Right cardiac atrium (tissue), 5 donors: ENCODE measurements around the gene TBC1D22A. TPM values are rescaled to one million over a fixed set of nuclear protein-coding genes. Genes with fewer than 3 reads are reported as not detected.

Experiments used
- ATAC-seq, 2 donors: fragments of 200-7000 bp; cut with Tn5 transposase; one replicate each; pipeline versions ENCODE4 v1.8.0 to v1.9.1; 2020; ENCODE audit warnings: moderate library complexity in 2 of 2, mild to moderate bottlenecking in 1 of 2
- DNase-seq, 3 donors: peaks; one replicate each; pipeline ENCODE4 v3.0.0-alpha.2; 2020
- H3K27ac ChIP-seq: one replicate; pipeline ENCODE4 v1.5.1; 2013; ENCODE audit warnings: mild to moderate bottlenecking, low read length, control low read depth, moderate library complexity
- H3K27me3 ChIP-seq: one replicate; pipeline ENCODE4 v1.6.1; 2013; ENCODE audit not compliant: control insufficient read depth, insufficient read depth
- H3K4me1 ChIP-seq: one replicate; pipeline ENCODE4 v1.6.1; 2013; ENCODE audit warnings: low read length; ENCODE audit not compliant: control insufficient read depth, insufficient read depth
- H3K4me3 ChIP-seq: one replicate; pipeline ENCODE4 v1.5.1; 2013; ENCODE audit warnings: low read length, control low read depth
- H3K9me3 ChIP-seq: one replicate; pipeline ENCODE4 v1.6.1; 2013; ENCODE audit warnings: low read length; ENCODE audit not compliant: control insufficient read depth
- WGBS: extraction: QIAGEN DNeasy Blood & Tissue Kit; methylation state at CpG from one replicate; pipeline ENCODE4 v1.1.7; 2013; 5-methylcytosine and 5-hydroxymethylcytosine counted together
- intact Hi-C, 4 donors: fragments of 100-400 bp; cut with DNase I; formaldehyde crosslinking; loops; one replicate each; pipeline versions ENCODE4 v1.11.0 to v1.14.0; 2022 to 2023
- polyA plus RNA-seq: library from polyadenylated mRNA; stranded (reverse); fragments of 200-250 nt; gene quantifications from one replicate; pipeline ENCODE4 v1.2.3, GENCODE V29; 2013
- total RNA-seq, 4 donors: library from RNA; stranded (reverse); fragmentation: NEBNext Ultra II Directional; extraction: Animal tissue kit (Norgen Biotek cat#: 25700); gene quantifications; one replicate each; pipeline ENCODE4 v1.2.1, GENCODE V29; 2021
- donor health status: healthy with polysubstance abuse.
- donor health status: DM: no; HTN: yes; CAD: no.
- donor health status: DM: no; HTN: no; CAD: no.
- donor health status: DM: no; HTN: yes; CAD: no; lungs with severe emphysema.
- donor health status: DM: yes; HTN: yes; CAD: no.

The TBC1D22A gene
- total and polyA plus RNA-seq, 5 donors: 12.0 to 17.3 (median 15.7) TPM

DNA sequence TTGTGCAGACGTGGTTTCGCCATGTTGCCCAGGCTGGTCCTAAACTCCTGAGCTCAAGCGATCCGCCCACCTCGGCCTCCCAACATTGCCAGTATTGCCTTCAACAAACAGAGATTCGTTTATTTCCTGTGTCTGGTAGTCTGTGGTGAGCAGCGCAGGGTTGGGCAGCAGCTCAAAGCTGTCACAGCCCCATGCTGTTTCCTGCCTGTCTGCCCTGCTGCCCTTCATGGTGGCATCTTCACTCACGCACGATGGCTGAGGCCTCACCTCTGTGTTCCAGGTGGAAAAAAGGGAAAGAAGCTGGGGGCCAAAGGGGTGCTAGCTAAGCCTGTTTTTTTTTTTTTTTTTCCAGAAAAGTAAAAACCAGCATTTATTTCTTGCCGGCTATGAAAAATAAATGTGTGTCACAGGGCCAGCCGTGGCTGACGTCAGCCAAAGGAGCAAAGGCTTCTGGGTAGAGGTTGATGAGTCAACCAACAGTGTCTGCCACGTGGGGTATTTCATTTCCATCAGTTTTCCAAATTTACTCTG lies 28.8 kb downstream of the TBC1D22A start:
- Histone ChIP-seq H3K27ac (peak overlapping the region; percentile 30), H3K4me3 (no peak overlapping the region), H3K27me3 (no peaks in the 10 kb centered on the region), H3K9me3 (no peaks in the 10 kb centered on the region), H3K4me1 (peaks cover 2% of the 10 kb centered on the region)
- peak; percentile 52 for ATAC-seq
- intact Hi-C loops: no loop called here
- DNase-seq: peak in 2 of 3 donors; percentile 62 to 78
- 51% methylated on average over 13 of the region's 13 CpGs for WGBS

DNA sequence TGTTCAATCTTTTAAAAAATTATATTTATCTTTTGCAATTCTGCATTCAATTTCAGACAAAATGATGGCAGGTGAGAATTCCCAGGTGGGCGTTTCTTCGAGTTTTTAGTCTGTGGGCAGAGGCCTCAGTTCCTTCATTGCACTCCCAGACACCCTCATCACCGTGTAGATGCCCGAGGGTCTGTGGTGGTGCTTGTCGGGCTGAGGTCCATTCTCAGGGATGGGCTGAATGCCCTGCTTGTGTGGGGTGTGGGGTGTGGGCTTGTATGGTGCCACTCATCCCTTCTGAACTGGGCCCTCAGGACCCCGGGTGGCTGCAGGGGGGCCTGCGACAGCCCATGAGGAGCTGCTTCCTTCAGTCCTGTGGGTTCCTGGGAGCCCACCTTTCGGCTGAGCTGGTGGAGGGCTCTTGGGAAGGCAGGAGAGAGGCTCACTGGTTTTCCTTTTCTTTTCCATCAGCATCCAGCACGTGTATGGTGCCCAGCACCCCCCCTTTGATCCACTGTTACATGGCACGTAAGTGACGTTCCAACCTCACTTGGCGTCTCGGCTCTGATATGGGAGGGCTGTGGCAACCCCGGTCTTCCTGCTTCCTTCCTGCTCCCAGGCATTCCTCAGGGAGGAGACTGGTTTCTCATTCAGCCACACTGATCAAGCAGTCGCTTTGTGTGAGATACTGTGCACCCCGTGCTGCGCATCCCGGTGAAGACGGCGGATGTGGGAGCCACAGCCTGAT lies 29.8 kb downstream of the TBC1D22A start:
- no peaks in the 10 kb centered on the region for H3K27me3 ChIP-seq
- intact Hi-C loops: no loop called here
- no peak overlapping the region for H3K4me3 ChIP-seq
- no peaks in the 10 kb centered on the region for H3K9me3 ChIP-seq
- ATAC-seq (peak; percentile 38 to 65), DNase-seq (peak in 1 of 3 donors; percentile 68)
- peaks cover 2% of the 10 kb centered on the region for H3K4me1 ChIP-seq
- WGBS: 79% methylated on average over 20 of the region's 20 CpGs
- H3K27ac ChIP-seq: no peak overlapping the region

DNA sequence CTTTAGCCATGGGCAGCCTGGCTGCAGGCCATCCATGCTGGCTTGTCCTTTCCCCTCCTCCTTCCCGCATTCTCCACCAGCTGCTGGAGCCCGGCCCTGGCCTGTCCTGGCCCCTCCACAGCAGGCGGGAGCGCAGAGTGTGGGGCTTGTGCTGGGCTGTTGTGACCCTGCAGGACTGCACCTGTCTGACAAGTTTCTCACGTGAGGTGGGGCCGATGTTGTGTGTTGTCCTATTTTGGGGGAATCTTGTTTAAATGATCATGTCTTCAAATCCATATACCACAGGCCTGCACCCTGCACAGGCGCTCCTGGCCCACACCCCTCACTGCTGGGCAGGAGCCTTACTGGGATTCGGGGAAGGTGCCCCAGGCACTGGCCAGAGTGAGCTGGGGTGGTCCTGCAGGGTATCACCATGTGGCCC lies 30.4 kb downstream of the TBC1D22A start:
- ATAC-seq (peak; percentile 8 to 16), DNase-seq (peak in 1 of 3 donors; percentile 56)
- Histone ChIP-seq H3K4me1 (peaks cover 2% of the 10 kb centered on the region), H3K27ac (no peak overlapping the region), H3K9me3 (no peaks in the 10 kb centered on the region), H3K4me3 (no peak overlapping the region), H3K27me3 (no peaks in the 10 kb centered on the region)
- WGBS: 80% methylated on average over 8 of the region's 8 CpGs
- intact Hi-C loops: no loop called here

DNA sequence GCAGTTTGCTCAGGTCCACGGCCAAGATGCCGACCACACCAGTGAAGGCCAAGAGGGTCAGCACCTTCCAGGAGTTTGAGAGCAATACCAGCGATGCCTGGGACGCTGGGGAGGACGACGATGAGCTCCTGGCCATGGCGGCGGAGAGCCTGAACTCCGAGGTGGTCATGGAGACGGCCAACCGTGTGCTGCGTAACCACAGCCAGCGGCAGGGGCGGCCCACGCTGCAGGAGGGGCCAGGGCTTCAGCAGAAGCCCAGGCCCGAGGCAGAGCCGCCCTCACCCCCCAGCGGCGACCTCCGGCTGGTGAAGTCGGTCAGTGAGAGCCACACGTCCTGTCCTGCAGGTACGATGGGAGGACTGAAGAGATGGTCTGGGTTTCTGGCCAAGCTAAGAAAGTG lies 31.0 kb downstream of the TBC1D22A start:
- ATAC-seq (no peak), DNase-seq (peak in 1 of 3 donors; percentile 40)
- no peak overlapping the region for H3K4me3 ChIP-seq
- WGBS: 96% methylated on average over 23 of the region's 23 CpGs
- H3K9me3 ChIP-seq: no peaks in the 10 kb centered on the region
- H3K27me3 ChIP-seq: no peaks in the 10 kb centered on the region
- H3K27ac ChIP-seq: no peak overlapping the region
- intact Hi-C loops: no loop called here
- H3K4me1 ChIP-seq: peaks cover 2% of the 10 kb centered on the region

GRCh38 chr22:46794067-46794466 lies 31.6 kb downstream of the TBC1D22A start:
- no peaks in the 10 kb centered on the region for H3K27me3 ChIP-seq
- DNase-seq: no peak
- no peak overlapping the region for H3K4me3 ChIP-seq
- WGBS: 93% methylated on average over 12 of the region's 12 CpGs
- no peak overlapping the region for H3K27ac ChIP-seq
- no peak for ATAC-seq
- H3K4me1 ChIP-seq: peaks cover 2% of the 10 kb centered on the region
- H3K9me3 ChIP-seq: no peaks in the 10 kb centered on the region
- intact Hi-C loops: no loop called here

- peak in 1 of 3 donors; percentile 36 for DNase-seq
- 95% methylated on average over 12 of the region's 12 CpGs for WGBS
- Histone ChIP-seq H3K9me3 (no peaks in the 10 kb centered on the region), H3K27me3 (no peaks in the 10 kb centered on the region), H3K4me1 (peaks cover 2% of the 10 kb centered on the region), H3K27ac (no peak overlapping the region), H3K4me3 (no peak overlapping the region)
- intact Hi-C loops: no loop called here
- no peak for ATAC-seq
Observed at GRCh38 chr22:46794491-46794890, 32.0 kb downstream of the TBC1D22A start.

DNA sequence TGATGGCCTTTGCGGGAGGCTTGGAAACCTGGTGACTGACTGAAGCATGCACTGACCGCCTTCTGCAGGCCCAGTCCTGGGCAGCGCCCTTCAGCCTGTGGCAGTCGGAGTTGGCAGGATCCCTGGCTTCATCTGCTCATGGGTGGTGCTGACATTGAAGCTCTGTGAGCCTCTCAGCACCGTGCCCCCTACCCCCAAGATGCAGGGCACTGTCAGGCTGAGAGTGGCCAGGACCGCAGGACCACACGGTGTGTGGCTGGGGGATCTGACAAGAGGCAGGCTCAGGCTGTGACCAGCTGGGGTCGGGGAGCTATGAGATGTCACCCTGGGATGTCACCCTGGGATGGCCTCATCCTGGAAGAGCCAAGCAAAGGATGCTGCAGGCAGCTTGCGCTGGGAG lies 32.7 kb downstream of the TBC1D22A start:
- no peak for ATAC-seq
- WGBS: 88% methylated on average over 9 of the region's 9 CpGs
- peaks cover 2% of the 10 kb centered on the region for H3K4me1 ChIP-seq
- H3K9me3 ChIP-seq: no peaks in the 10 kb centered on the region
- intact Hi-C loops: no loop called here
- no peak overlapping the region for H3K4me3 ChIP-seq
- H3K27me3 ChIP-seq: no peaks in the 10 kb centered on the region
- DNase-seq: peak in 1 of 3 donors; percentile 39
- H3K27ac ChIP-seq: no peak overlapping the region

DNA sequence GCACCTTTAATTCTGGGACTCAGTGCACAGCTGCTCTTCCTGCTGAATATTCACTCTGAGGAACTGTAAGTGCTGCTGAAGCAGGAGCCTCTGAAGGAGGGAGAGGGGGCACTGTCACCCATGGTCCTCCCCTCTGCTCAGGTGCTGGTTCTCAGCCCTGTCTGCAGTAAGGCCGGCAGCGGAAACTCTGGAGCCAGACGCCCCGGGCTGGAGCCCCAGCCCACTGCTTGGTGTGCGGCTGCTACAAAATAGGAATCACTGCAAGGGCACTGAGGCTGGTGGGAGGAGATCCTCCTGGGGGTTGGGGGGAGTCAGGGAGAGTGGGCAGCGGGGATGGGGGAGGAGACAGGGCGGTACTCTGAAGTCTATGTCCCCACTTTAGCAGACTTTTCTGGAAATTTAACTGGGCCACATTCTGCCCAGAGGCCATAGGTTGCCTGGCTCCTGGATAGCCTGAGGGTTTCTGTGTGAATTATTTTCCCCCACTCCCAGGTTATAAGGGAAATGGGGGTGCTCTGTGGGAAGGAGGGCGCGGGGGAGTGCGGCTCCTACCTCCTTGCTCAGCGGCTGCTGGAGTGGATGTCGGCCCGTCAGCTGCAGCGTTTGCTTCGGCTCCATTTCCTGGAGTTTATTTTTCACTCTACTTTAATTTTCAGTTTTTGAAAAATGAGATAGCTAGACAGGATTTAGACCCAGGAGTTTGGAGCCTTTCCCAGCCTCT lies 33.6 kb downstream of the TBC1D22A start:
- Histone ChIP-seq H3K9me3 (no peaks in the 10 kb centered on the region), H3K4me1 (peaks cover 2% of the 10 kb centered on the region), H3K27ac (no peak overlapping the region), H3K27me3 (no peaks in the 10 kb centered on the region), H3K4me3 (no peak overlapping the region)
- ATAC-seq (no peak), DNase-seq (no peak)
- WGBS: 75% methylated on average over 15 of the region's 15 CpGs
- intact Hi-C loops: no loop called here

DNA sequence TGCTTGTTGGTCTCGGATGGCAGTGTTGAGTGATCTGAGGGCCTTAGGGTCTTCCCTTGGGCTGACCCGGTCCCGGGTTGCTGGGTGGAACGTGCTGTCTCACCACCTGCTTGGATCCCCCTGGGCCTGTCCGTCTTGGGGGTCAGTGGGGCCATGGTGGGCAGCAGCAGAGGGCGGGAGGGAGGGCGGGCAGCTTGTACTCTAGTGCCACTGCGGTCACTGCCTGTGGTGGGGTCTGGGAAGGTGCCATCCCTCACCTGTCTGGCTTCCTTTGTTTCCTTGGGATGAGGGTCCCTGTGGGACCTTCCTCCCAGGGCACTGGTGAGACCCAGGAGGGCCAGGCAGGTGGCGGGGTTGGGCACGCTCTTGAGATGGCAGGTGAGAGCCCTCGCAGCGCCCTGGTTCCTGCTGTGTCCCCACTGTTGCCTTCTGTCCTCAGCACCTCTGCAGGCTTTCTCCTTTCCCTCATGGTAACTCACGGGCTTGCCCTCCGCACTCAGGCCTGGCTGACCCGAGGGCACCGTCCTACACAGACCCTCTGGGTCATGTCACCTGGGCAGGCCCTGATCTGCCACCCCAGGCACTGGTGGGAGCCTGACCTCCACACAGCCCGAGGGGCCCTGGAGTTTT lies 34.2 kb downstream of the TBC1D22A start:
- Histone ChIP-seq H3K4me1 (no peaks in the 10 kb centered on the region), H3K27ac (no peak overlapping the region), H3K4me3 (no peak overlapping the region), H3K27me3 (no peaks in the 10 kb centered on the region), H3K9me3 (no peaks in the 10 kb centered on the region)
- whole genome bisulfite sequencing: 84% methylated on average over 17 of the region's 17 CpGs
- intact Hi-C loops: no loop called here
- no peak for ATAC-seq
- peak in 1 of 3 donors; percentile 47 for DNase-seq

- ATAC-seq: no peak
- 79% methylated on average over 17 of the region's 17 CpGs for WGBS
- Histone ChIP-seq H3K27ac (no peak overlapping the region), H3K9me3 (no peaks in the 10 kb centered on the region), H3K4me1 (no peaks in the 10 kb centered on the region), H3K27me3 (no peaks in the 10 kb centered on the region), H3K4me3 (no peak overlapping the region)
- no peak for DNase-seq
- intact Hi-C loops: no loop called here
Observed at GRCh38 chr22:46797355-46797754, 34.9 kb downstream of the TBC1D22A start.

DNA sequence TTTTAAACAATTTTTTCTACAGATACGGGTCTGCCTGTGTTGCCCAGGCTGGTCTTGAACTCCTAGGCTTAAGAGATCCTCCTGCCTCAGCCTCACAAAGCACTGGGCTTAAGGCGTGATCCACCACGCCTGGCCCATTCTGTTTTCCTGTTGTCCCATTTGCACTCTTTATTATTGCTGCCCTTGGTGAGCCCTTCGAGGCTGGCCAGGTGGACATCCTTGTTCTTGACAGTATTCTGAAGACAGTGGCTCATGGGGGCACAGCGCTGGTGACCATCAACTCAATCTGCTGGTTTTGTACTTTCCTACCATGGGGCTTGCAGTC lies 35.6 kb downstream of the TBC1D22A start:
- Histone ChIP-seq H3K27me3 (no peaks in the 10 kb centered on the region), H3K4me1 (no peaks in the 10 kb centered on the region), H3K9me3 (no peaks in the 10 kb centered on the region), H3K4me3 (no peak overlapping the region), H3K27ac (no peak overlapping the region)
- intact Hi-C loops: no loop called here
- ATAC-seq (no peak), DNase-seq (no peak)
- 94% methylated on average over 5 of the region's 5 CpGs for WGBS
